Glomerular visceral epithelial cell (primary cell): Measurements from ENCODE around the gene SEMA3F.
A peak's percentile ranks its signal among the peaks of the same experiment; 100 is the strongest.

Experiments used
- DNase-seq: peaks from one replicate; pipeline ENCODE4 v3.0.0-alpha.2; 2016; ENCODE audit errors: extremely low spot score

The SEMA3F gene

GRCh38 chr3:50193286-50193685 lies 38.2 kb downstream of the SEMA3F start:
- DNase-seq = no peak

DNA sequence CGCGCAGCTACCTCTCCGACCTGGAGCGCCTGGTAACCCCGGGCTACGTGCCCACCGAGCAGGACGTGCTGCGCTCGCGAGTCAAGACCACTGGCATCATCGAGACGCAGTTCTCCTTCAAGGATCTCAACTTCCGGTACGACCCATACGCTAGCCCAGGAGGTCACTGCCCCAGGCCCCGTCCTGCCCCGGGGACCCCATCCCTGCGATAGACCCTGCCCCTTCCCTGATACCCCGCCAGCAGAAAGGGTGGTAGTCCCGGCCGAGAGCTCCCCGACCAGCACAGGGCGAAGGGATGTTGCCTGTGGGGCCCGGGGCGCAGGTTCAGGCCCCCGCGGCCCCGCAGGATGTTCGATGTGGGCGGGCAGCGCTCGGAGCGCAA lies 38.6 kb downstream of the SEMA3F start:
- no peak for DNase-seq

GRCh38 chr3:50194128-50194902 lies 39.2 kb downstream of the SEMA3F start:
- DNase-seq = peak; percentile 66

- DNase-seq = no peak
Observed at GRCh38 chr3:50194903-50195500, 39.9 kb downstream of the SEMA3F start.

DNA sequence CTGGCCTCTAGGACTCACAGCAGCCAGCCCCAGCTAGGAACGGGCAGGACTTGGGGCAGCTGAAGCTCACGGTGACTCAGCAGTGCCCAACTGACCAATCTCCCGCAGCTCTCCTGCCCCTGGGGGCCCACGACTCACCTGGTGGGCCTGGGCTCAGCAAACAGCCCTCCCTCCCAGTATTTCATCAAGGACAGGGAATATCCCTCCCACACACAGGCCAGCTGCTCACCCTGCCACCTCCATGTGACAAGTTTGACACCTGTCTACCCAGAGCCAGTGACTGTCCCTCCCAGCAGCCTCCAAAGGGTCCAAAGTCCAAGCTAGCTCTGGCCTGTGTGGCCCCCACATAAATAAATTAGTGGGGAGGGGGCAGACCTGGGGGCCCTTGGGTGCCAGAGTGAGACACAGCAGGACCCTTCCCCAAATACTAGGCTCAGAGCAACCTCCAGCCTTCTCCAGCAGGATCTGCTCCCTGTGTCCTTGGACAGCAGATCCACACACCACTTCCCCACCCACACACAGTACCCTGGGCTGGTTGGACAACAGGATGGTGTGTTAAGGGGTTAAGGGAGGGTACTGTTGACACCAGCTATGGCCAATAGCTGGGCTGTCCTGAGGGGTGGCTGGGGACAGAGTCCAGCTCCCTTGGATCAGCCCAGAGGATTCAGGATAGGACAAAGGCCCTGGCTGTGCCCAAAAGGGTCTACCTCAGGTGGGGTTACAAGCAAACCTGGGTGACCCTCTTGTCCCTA lies 40.6 kb downstream of the SEMA3F start:
- DNase-seq = no peak

GRCh38 chr3:50196253-50196801 lies 41.2 kb downstream of the SEMA3F start:
- no peak for DNase-seq

GRCh38 chr3:50201573-50202315 lies 46.6 kb downstream of the SEMA3F start:
- DNase-seq = no peak

DNA sequence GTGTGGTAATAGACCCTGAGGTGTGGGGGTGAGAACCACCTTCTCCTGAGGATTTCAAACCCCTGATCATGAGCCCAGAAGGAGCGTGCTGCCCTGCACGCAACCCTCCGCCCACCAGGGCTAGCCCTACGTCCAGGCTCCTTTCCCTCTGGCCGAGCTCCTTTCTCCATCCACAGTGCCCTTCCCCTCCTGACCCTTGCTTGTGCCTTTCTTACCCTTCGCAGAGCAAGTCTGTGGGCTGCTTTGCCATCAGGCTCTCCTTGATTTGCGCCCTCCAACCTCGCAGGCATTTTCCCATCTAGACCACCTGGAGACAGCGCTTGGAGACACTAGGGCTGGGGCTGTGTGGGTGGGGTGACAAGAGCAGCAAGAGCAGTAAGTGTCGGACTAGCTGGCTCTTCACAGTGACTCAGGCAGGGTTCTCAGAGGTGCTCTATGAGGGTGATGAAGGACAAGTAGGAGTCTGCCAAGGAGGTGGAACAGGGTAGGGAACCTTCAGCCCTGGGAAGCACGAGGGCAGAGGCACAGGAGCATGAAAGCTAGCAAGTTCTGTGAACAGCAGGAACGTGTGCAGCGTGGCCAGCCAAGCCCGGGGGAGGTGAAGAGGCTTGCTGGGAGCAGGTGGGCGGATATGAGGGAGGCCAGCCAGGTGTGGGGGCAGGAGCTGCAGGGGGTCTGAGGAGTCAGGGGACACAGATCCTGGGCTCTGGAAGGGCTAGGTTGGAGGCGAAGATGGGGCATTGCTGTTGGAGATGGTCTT lies 47.4 kb downstream of the SEMA3F start:
- DNase-seq = no peak

GRCh38 chr3:50203113-50203808 lies 48.1 kb downstream of the SEMA3F start:
- DNase-seq = no peak

DNA sequence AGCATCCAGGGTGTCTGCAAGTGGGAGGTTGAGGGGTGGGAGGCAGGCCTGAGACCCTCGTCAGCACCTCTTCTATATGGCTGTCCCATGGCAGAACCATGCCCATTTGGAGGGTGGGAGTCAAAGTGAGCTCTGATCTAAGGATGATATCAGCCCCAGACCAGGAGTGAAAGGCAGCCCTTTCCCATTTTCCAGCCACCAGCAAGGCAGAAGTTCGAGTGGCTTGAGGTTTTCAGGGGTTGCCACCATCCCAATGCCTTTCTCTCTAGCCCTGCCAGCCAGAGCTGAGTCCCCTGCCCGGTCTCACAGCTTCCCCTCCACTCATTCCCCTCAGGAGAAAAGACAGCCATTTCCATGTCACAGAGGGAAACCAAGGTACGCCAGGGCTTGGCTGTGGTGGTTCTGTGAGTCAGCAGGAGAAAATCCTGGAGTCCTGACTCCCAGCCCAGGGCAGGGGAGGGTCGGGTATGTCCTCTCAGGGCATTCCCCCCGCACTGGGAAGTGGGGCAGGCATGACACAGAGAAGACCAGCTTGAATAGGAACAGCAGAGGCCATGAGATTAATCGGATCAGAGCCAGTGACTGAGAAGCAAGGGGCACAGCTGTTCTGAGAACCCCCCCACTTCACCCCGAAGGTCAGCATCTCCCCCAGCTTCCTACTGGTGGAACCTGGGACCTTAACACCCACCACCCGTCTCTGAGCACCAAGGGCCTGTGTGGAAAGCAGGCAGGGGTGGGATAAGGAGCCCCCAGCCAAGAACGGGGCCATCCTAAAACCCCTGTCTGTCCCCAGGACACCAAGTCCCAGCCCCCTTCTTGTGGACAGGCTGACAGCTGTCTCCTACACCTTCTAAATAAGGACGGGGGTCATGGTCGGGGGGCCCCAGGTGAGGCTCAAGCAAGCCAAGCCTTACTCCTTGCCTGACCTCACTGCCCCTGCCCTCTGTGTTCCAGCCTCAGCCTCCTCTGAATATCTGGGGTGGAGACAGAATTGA lies 49.0 kb downstream of the SEMA3F start:
- DNase-seq = no peak

- DNase-seq = no peak
Observed at GRCh38 chr3:50204804-50205412, 49.8 kb downstream of the SEMA3F start, which contains the start of gene SLC38A3. SLC38A3 (plus strand) TSS chr3:50205271; CDS start chr3:50214200, 8,929 bp downstream.

GRCh38 chr3:50205413-50206276 lies 50.5 kb downstream of the SEMA3F start:
- no peak for DNase-seq

DNA sequence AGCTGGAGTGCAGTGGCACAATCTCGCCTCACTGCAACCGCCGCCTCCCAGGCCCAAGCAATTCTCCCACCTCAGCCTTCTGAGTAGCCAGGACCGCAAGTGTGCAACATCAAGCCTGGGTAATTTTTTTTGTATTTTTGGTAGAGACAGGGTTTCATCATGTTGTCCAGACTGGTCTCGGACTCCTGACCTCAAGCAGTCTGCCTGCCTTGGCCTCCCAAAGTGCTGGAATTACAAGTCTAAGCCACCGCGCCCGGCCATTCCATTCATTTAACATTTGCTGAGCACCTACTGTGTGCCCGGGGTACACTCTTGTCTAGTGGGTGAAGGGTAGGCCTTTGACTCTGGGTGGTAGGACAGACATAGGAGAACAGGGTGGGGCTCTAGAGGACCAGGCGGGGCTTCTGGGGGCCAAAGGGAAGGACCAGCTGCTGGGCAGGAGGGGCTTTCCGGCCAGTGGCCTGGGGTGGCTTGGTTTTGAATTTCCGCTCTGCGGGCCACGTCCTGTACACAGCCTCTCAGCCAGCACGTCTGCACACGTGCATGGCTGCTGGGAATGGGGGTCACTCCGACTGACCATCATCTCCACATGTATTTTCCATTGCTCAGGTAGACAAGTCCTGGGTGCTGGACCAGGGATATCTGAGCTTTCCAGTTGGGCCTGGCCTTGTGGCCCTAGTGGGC lies 52.4 kb downstream of the SEMA3F start:
- no peak for DNase-seq

DNA sequence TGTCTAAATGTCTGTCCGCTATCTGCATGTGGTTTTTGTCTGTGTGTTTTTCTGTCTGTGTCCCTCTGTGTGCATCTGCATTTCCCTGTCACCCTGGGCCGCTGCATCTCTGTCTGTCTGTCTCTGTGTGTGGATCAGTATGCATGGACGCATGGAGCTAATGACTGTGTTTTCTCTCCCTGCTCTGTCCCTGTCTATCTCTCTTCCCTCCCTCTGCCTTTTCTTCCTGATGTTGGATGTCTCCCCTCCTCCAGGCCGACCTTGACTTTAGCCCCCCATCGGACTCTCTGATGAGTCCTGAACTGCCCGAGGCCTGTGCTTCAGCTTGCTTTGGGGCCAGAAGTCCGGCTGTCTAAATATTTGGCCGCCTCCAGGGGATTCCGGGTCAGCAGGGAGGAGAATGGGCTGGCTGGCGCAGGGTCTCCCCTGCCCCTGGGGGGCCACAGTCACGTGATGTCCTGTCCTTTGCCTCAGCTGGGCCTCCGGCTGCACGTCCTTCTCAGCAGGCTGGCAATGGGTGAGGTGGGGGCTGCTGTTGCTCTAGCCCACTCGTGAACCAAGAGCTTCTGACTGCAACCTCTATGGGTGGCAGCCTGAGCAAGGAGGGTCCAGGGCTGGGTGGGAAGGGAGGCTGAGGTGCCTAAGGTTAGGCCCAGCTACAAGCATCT lies 53.7 kb downstream of the SEMA3F start:
- DNase-seq = no peak

- DNase-seq = no peak
Observed at GRCh38 chr3:50210176-50210509, 55.0 kb downstream of the SEMA3F start.

DNA sequence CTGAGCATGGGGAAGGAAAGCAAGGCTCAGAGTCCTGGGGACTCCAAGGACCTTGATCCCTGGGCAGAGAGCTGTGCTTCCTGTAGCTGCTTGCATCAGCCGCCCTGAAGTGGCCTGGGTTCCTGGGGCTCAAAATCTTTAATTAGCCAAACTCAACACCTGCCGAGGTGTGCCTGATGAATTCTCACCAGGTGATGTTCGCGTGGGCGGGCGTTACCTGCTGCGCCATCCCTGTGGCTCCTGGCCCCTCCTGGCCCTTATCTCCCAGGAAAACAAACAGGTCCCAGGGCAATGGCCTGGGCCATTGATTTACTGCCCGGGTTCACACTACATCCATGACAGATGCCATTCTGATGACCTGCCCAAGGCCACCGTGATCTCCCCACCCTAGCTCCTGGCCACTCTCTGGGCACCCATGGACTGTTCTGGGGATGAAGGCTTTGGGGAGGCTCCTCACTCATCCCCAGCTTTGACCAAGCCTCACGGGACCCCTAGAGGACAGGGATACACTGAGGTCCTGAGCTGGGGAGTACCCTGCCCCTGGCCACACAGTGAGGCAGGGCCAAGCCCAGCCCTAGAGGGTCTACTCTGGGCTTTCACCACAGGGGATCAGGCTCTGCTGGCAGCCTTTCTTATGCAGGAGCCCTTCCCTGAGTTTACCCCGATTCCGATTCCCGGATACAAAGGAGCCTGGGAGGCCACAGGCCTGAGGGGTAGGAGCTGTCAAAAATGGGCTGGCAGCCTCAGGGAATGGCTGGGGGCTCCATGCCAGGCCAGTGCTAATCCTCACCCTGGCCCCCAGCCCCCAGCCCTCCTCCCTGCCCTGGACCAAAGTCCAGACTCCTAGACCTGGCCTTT lies 55.6 kb downstream of the SEMA3F start:
- no peak for DNase-seq
